HUES6 (cell line): ENCODE results near the gene HTT.

Source experiments
- H3K27ac ChIP-seq: 2 replicates; pipeline ENCODE4 v1.7.0; 2013; ENCODE audit warnings: low read depth, mild to moderate bottlenecking, low read length, inconsistent platforms
- H3K27me3 ChIP-seq: 2 replicates; pipeline ENCODE4 v1.6.1; 2013; ENCODE audit warnings: low read length; ENCODE audit not compliant: control insufficient read depth, insufficient read depth
- H3K36me3 ChIP-seq: 2 replicates; pipeline ENCODE4 v1.6.1; 2013; ENCODE audit warnings: low read length; ENCODE audit not compliant: control insufficient read depth, insufficient read depth
- H3K4me1 ChIP-seq: 2 replicates; pipeline ENCODE4 v1.6.1; 2013; ENCODE audit warnings: low read length; ENCODE audit not compliant: control insufficient read depth, insufficient read depth
- H3K4me3 ChIP-seq: 2 replicates; pipeline ENCODE4 v1.5.1; 2013; ENCODE audit warnings: low read depth, low read length
- H3K9ac ChIP-seq: one replicate; pipeline ENCODE4 v1.6.1; 2013; ENCODE audit warnings: mild to moderate bottlenecking, low read length
- H3K9me3 ChIP-seq: 2 replicates; pipeline ENCODE4 v1.6.1; 2013; ENCODE audit warnings: low read depth, low read length; ENCODE audit not compliant: control insufficient read depth, insufficient read depth

Gene HTT

GRCh38 chr4:3037957-3038461 lies 36.5 kb upstream of the HTT start:
- no peaks in the 10 kb centered on the region for H3K9me3 ChIP-seq
- peaks cover 15% of the 10 kb centered on the region; the same call in 1 of the 2 replicates for H3K4me1 ChIP-seq
- no peak overlapping the region for H3K27ac ChIP-seq
- no peaks in the 10 kb centered on the region for H3K36me3 ChIP-seq
- H3K4me3 ChIP-seq = no peak overlapping the region
- H3K27me3 ChIP-seq = peaks cover 26% of the 10 kb centered on the region; the same call in 1 of the 2 replicates
- no peak overlapping the region for H3K9ac ChIP-seq

DNA sequence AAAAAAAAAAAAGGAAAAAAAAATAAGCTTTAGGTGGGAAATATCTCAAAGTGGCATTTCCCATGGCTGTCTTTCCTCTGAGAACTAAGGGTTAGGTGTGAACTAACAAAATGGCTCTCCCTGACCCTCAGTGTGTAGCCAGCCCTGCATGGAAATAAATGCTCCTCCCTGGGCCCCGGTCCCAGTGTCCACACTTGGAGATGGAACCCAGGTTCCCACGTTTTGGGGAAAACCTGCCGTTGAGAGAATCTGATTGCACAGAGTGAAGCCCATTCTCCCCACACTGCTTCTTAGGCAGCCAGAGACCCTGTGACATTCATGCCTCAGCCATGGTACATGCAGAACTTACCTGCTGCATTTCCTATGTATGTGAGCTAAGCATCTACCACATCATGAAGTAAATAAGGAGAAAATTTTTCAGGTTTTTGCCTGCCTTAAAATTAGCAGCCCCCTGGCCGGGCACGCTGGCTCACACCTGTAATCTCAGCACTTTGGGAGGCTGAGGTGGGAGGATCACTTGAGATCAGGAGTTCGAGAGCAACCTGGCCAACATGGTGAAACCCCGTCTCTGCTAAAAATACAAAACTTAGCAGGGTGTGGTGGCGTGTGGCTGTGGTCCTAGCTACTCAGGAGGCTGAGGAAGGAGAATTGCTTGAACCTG lies 34.6 kb upstream of the HTT start:
- H3K4me3 ChIP-seq = no peak overlapping the region
- H3K36me3 ChIP-seq = no peaks in the 10 kb centered on the region
- no peak overlapping the region for H3K27ac ChIP-seq
- H3K27me3 ChIP-seq = peaks cover 27% of the 10 kb centered on the region; the same call in 1 of the 2 replicates
- H3K9ac ChIP-seq = no peak overlapping the region
- H3K9me3 ChIP-seq = no peaks in the 10 kb centered on the region
- H3K4me1 ChIP-seq = peaks cover 15% of the 10 kb centered on the region; the same call in 1 of the 2 replicates

- Histone ChIP-seq H3K27me3 (peaks cover 27% of the 10 kb centered on the region; the same call in 1 of the 2 replicates), H3K9me3 (no peaks in the 10 kb centered on the region), H3K4me3 (no peak overlapping the region), H3K4me1 (peaks cover 15% of the 10 kb centered on the region; the same call in 1 of the 2 replicates), H3K27ac (no peak overlapping the region), H3K9ac (no peak overlapping the region), H3K36me3 (no peaks in the 10 kb centered on the region)
Measured at GRCh38 chr4:3040452-3041191, 33.9 kb upstream of the HTT start.

DNA sequence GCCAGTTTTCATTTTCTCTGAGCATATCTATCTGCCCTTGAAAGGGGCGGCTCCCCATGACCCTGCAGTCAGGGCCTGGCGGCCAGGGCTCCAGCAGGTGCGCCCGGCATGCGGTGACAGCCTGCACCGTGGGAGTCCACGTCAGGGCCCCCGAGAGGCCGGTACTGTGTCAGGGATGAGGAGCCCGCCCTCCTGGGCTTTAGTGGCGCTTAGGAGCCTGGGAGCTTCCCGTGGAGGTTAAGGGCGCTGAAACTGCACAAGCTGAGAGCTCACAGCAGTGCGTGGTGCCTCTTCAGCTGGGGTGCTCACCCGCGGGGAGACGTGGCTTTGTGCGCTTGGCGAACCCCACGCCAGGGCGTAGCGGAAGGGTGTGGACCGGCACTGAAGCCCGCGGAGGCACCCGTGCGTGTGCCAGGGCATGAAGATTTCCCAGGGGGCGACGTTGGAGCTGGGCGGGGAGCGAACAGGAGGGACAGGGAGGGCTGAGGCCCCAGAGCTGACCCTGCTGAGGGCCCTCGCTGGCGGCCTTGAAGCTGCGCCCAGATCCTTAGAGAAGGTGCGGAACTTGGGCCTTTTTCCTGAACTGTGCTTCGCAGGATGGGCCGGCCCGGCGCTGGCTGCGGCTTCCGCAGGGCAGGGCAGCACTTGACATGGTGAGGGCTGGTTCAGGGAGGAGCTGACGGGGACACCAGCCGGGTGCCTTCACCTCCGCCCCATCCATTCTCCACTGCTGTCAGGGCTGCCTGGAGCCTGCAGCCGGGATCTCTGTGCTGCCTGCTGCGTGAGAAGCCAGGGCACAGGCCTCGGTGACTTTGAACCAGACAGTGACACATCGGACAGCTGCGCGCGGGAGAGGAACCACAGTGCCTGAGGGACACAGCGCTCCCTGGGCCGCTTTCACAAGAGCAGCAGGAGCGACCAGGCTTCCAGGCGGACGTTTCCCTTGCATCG lies 33.0 kb upstream of the HTT start:
- H3K9me3 ChIP-seq = no peaks in the 10 kb centered on the region
- no peak overlapping the region for H3K27ac ChIP-seq
- no peak overlapping the region for H3K9ac ChIP-seq
- H3K4me3 ChIP-seq = peak overlapping the region; percentile 38
- peaks cover 15% of the 10 kb centered on the region; the same call in 1 of the 2 replicates for H3K4me1 ChIP-seq
- H3K27me3 ChIP-seq = peaks cover 27% of the 10 kb centered on the region; the same call in 1 of the 2 replicates
- H3K36me3 ChIP-seq = no peaks in the 10 kb centered on the region

GRCh38 chr4:3042226-3042625 lies 32.3 kb upstream of the HTT start:
- Histone ChIP-seq H3K9me3 (no peaks in the 10 kb centered on the region), H3K4me1 (peaks cover 15% of the 10 kb centered on the region; the same call in 1 of the 2 replicates), H3K4me3 (peak overlapping the region; percentile 38; the same call in 1 of the 2 replicates), H3K27ac (no peak overlapping the region), H3K9ac (no peak overlapping the region), H3K36me3 (no peaks in the 10 kb centered on the region), H3K27me3 (peaks cover 27% of the 10 kb centered on the region; the same call in 1 of the 2 replicates)

- Histone ChIP-seq H3K9me3 (no peaks in the 10 kb centered on the region), H3K27ac (no peak overlapping the region), H3K4me1 (peaks cover 15% of the 10 kb centered on the region; the same call in 1 of the 2 replicates), H3K4me3 (no peak overlapping the region), H3K9ac (no peak overlapping the region), H3K27me3 (peaks cover 27% of the 10 kb centered on the region; the same call in 1 of the 2 replicates), H3K36me3 (no peaks in the 10 kb centered on the region)
Measured at GRCh38 chr4:3043282-3044020, 31.0 kb upstream of the HTT start.

- H3K4me1 ChIP-seq = peaks cover 19% of the 10 kb centered on the region; the same call in 1 of the 2 replicates
- H3K27ac ChIP-seq = no peak overlapping the region
- H3K9me3 ChIP-seq = no peaks in the 10 kb centered on the region
- H3K27me3 ChIP-seq = peaks cover 27% of the 10 kb centered on the region; the same call in 1 of the 2 replicates
- H3K4me3 ChIP-seq = no peak overlapping the region
- no peaks in the 10 kb centered on the region for H3K36me3 ChIP-seq
- H3K9ac ChIP-seq = no peak overlapping the region
Measured at GRCh38 chr4:3044870-3045819, 29.3 kb upstream of the HTT start.

DNA sequence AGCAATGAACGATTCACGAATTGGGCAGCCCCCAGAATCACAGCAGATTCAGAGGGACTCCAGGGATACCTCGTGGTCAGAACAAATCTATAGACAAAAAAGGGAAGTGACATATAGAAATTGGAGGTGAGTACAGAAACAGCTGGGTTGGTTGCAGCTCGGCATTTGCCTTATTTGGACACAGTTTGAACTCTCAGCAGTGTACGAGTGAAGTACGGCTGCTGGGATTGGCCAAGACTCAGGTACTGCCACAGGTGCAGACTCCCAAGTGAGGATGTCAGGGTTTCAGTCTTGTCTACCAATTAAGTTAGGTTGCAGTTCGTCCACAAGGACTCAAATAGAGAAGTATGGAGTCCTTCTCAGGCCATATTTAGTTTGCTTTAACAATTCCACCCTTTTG lies 28.3 kb upstream of the HTT start:
- H3K4me1 ChIP-seq = peaks cover 18% of the 10 kb centered on the region; the same call in 1 of the 2 replicates
- no peaks in the 10 kb centered on the region for H3K9me3 ChIP-seq
- no peak overlapping the region for H3K9ac ChIP-seq
- no peak overlapping the region for H3K4me3 ChIP-seq
- H3K27ac ChIP-seq = no peak overlapping the region
- H3K36me3 ChIP-seq = no peaks in the 10 kb centered on the region
- H3K27me3 ChIP-seq = peaks cover 19% of the 10 kb centered on the region; the same call in 1 of the 2 replicates

- H3K9ac ChIP-seq = no peak overlapping the region
- H3K36me3 ChIP-seq = no peaks in the 10 kb centered on the region
- peaks cover 13% of the 10 kb centered on the region; the same call in 1 of the 2 replicates for H3K4me1 ChIP-seq
- H3K9me3 ChIP-seq = 0 out of 2 replicates have a peak, but pooled peaks cover under 1% of the 10 kb centered on the region
- no peak overlapping the region for H3K27ac ChIP-seq
- H3K27me3 ChIP-seq = peaks cover 14% of the 10 kb centered on the region; the same call in 1 of the 2 replicates
- no peak overlapping the region for H3K4me3 ChIP-seq
Measured at GRCh38 chr4:3046623-3047022, 27.9 kb upstream of the HTT start.
